Endodermal cell (in vitro differentiated cells): ENCODE results near the gene GABRR3. TPM values are rescaled to one million over a fixed set of nuclear protein-coding genes. Genes with fewer than 3 reads are reported as not detected.

Experiments used
- DNase-seq: peaks from one replicate; pipeline ENCODE4 v3.0.0-alpha.2; 2017
- H3K27ac ChIP-seq: 2 replicates; pipeline ENCODE4 v1.5.1; 2013; ENCODE audit warnings: mild to moderate bottlenecking, low read depth, low read length, moderate library complexity
- H3K27me3 ChIP-seq: 2 replicates; pipeline ENCODE4 v1.6.1; 2013; ENCODE audit warnings: mild to moderate bottlenecking, low read length, moderate library complexity; ENCODE audit not compliant: insufficient read depth, control insufficient read depth, poor library complexity, severe bottlenecking
- H3K36me3 ChIP-seq: 2 replicates; pipeline ENCODE4 v1.7.0; 2013; ENCODE audit warnings: mild to moderate bottlenecking, low read length, moderate library complexity; ENCODE audit not compliant: control insufficient read depth, insufficient read depth
- H3K4me1 ChIP-seq: one replicate; pipeline ENCODE4 v1.7.0; 2013; ENCODE audit warnings: low read length; ENCODE audit not compliant: control insufficient read depth, insufficient read depth
- H3K4me3 ChIP-seq: 2 replicates; pipeline ENCODE4 v1.5.1; 2013; ENCODE audit warnings: mild to moderate bottlenecking, low read length, moderate library complexity
- H3K9ac ChIP-seq: 2 replicates; pipeline ENCODE4 v1.6.1; 2013; ENCODE audit warnings: mild to moderate bottlenecking, low read length, moderate library complexity; ENCODE audit not compliant: poor library complexity, severe bottlenecking; ENCODE audit errors: extremely low read depth
- H3K9me3 ChIP-seq: 2 replicates; pipeline ENCODE4 v1.6.1; 2013; ENCODE audit warnings: mild to moderate bottlenecking, low read length, moderate library complexity; ENCODE audit not compliant: control insufficient read depth
- H3K27ac Mint-ChIP-seq: 2 replicates; pipeline ENCODE4 v1.8.0; 2020; ENCODE audit warnings: mixed read lengths
- H3K27me3 Mint-ChIP-seq: 2 replicates; pipeline ENCODE4 v1.8.0; 2021; ENCODE audit warnings: mild to moderate bottlenecking, mixed read lengths; ENCODE audit not compliant: insufficient read depth
- H3K36me3 Mint-ChIP-seq: 2 replicates; pipeline ENCODE4 v1.8.0; 2020; ENCODE audit warnings: low read depth, mixed read lengths
- H3K4me1 Mint-ChIP-seq: 2 replicates; pipeline ENCODE4 v1.8.0; 2020; ENCODE audit warnings: mixed read lengths
- H3K4me3 Mint-ChIP-seq: 2 replicates; pipeline ENCODE4 v1.8.0; 2020; ENCODE audit warnings: mild to moderate bottlenecking, moderate library complexity, mixed read lengths
- H3K9me3 Mint-ChIP-seq: 2 replicates; pipeline ENCODE4 v1.8.0; 2020; ENCODE audit warnings: mild to moderate bottlenecking, mixed read lengths
- CTCF ChIP-seq: fragments of 200-600 bp; sonication (generic); conservative IDR thresholded peaks from 2 replicates; pipeline ENCODE4 v1.5.0; 2021; ENCODE audit warnings: antibody characterized with exemption, mild to moderate bottlenecking
- WGBS, 2 experiments: methylation state at CpG; one replicate each; pipeline versions ENCODE4 v1.1.5 to v1.1.7; 2013; ENCODE audit warnings: missing lambda C conversion rate in 2 of 2, mixed read lengths in 1 of 2; ENCODE audit not compliant: insufficient coverage in 1 of 2, insufficient read length in 1 of 2; 5-methylcytosine and 5-hydroxymethylcytosine counted together
- total RNA-seq, 2 donors: library from RNA; stranded (reverse); fragmentation: NEBNext Ultra II Directional in 1 of 2; extraction: Animal tissue kit (Norgen Biotek cat#: 25700) in 1 of 2; gene quantifications; 2 replicates in 1 of 2; 3 replicates in 1 of 2; pipeline ENCODE4 v1.2.1, GENCODE V29; 2021

The GABRR3 gene
- total RNA-seq, 2 donors from 2014 or later = not detected

- Mint-ChIP-seq H3K4me1 (no peaks in the 10 kb centered on the region), H3K27ac (no peak overlapping the region)
- 97 to 100% methylated on average over 2 of the region's 2 CpGs for WGBS, 2 experiments
These were observed 26.3 kb downstream of the GABRR3 start for GRCh38 chr3:98008855-98009254.

GRCh38 chr3:98005438-98005837 lies 29.7 kb downstream of the GABRR3 start:
- no peak overlapping the region for H3K27ac ChIP-seq
- no peaks in the 10 kb centered on the region for H3K4me1 Mint-ChIP-seq
- no peak overlapping the region for H3K9ac ChIP-seq
- no peak for DNase-seq
- H3K27me3 Mint-ChIP-seq = no peaks in the 10 kb centered on the region
- H3K36me3 Mint-ChIP-seq = no peaks in the 10 kb centered on the region
- TF ChIP-seq CTCF = no peak
- H3K9me3 ChIP-seq = no peaks in the 10 kb centered on the region
- no peaks in the 10 kb centered on the region for H3K27me3 ChIP-seq
- no peak overlapping the region for H3K4me3 ChIP-seq
- no peak overlapping the region for H3K4me3 Mint-ChIP-seq
- no peaks in the 10 kb centered on the region for H3K9me3 Mint-ChIP-seq
- no peak overlapping the region for H3K27ac Mint-ChIP-seq
- no peaks in the 10 kb centered on the region for H3K4me1 ChIP-seq
- H3K36me3 ChIP-seq = no peaks in the 10 kb centered on the region
- WGBS, 2 experiments = 84% methylated on average over 2 of the region's 2 CpGs; no CpG with 5 or more reads in 1 of the 2 experiments

More at GRCh38 chr3:98008855-98009254, 26.3 kb downstream of the GABRR3 start:
- TF ChIP-seq CTCF = no peak
- Mint-ChIP-seq H3K4me3 (no peak overlapping the region), H3K9me3 (no peaks in the 10 kb centered on the region), H3K27me3 (no peaks in the 10 kb centered on the region), H3K36me3 (no peaks in the 10 kb centered on the region)
- Histone ChIP-seq H3K36me3 (no peaks in the 10 kb centered on the region), H3K27ac (no peak overlapping the region), H3K27me3 (no peaks in the 10 kb centered on the region), H3K9ac (no peak overlapping the region), H3K4me1 (no peaks in the 10 kb centered on the region), H3K4me3 (no peak overlapping the region), H3K9me3 (no peaks in the 10 kb centered on the region)
- DNase-seq = no peak

- DNase-seq = no peak
- 92 to 100% methylated on average over 2 of the region's 3 CpGs for WGBS, 2 experiments
- H3K9me3 ChIP-seq = no peaks in the 10 kb centered on the region
- no peak overlapping the region for H3K27ac ChIP-seq
- H3K4me1 ChIP-seq = no peaks in the 10 kb centered on the region
- H3K9ac ChIP-seq = no peak overlapping the region
- Mint-ChIP-seq H3K27ac (no peak overlapping the region), H3K4me1 (no peaks in the 10 kb centered on the region), H3K27me3 (no peaks in the 10 kb centered on the region), H3K4me3 (no peak overlapping the region), H3K9me3 (no peaks in the 10 kb centered on the region), H3K36me3 (no peaks in the 10 kb centered on the region)
- TF ChIP-seq CTCF = no peak
- H3K4me3 ChIP-seq = no peak overlapping the region
- H3K36me3 ChIP-seq = no peaks in the 10 kb centered on the region
- H3K27me3 ChIP-seq = no peaks in the 10 kb centered on the region
These were observed 30.4 kb downstream of the GABRR3 start for GRCh38 chr3:98004721-98005120.
